AG20443 (cell line): ENCODE data around the gene IL25.
"Not testable (repeated sequence)": the region's sequence is repeated elsewhere in the genome, so short reads cannot be mapped to it uniquely, and the experiment has no call there.

Experiments
- DNase-seq: peaks from one replicate; pipeline ENCODE4 v3.0.0; 2012; ENCODE audit warnings: low spot score, mixed read lengths

The IL25 gene

GRCh38 chr14:23376482-23377197, 4.0 kb downstream of the IL25 start, which contains the start of gene CMTM5:
Gene CMTM5, plus strand, starts transcription at chr14:23377046. Its CDS starts 206 bp downstream, at chr14:23377252.
- no peak for DNase-seq

- DNase-seq, result no peak
Measured at GRCh38 chr14:23377198-23377550, 4.6 kb downstream of the IL25 start.

- no peak for DNase-seq
Measured at GRCh38 chr14:23377573-23378563, 5.3 kb downstream of the IL25 start.

DNA sequence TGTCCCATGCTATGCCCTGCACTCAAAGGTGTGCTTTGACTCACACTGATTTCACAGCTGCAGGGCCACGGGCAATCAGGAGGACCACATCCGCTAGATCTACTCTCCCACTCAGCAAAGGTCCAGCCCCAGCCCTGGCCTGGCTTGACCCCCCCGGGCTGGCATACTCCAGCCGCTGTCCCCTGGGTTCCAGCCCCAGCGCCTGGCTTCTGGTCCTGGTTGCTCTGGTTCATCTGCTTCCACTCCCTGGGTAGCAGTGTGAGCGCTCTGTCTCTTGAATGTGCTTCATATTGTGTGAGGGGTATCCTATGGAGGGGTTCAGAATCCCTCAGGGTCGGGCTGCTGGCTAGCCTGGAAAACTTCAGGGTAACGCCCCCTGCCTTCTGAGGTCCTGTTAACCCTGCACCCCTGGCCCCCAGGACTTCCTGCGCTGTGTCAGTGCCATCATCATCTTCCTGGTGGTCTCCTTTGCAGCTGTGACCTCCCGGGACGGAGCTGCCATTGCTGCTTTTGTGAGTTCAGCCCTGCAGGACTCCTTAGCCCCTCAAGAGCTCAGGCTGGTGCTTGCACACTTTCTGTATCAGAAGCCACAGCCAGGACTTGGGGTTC, 6.1 kb downstream of the IL25 start:
- DNase-seq, result no peak

DNA sequence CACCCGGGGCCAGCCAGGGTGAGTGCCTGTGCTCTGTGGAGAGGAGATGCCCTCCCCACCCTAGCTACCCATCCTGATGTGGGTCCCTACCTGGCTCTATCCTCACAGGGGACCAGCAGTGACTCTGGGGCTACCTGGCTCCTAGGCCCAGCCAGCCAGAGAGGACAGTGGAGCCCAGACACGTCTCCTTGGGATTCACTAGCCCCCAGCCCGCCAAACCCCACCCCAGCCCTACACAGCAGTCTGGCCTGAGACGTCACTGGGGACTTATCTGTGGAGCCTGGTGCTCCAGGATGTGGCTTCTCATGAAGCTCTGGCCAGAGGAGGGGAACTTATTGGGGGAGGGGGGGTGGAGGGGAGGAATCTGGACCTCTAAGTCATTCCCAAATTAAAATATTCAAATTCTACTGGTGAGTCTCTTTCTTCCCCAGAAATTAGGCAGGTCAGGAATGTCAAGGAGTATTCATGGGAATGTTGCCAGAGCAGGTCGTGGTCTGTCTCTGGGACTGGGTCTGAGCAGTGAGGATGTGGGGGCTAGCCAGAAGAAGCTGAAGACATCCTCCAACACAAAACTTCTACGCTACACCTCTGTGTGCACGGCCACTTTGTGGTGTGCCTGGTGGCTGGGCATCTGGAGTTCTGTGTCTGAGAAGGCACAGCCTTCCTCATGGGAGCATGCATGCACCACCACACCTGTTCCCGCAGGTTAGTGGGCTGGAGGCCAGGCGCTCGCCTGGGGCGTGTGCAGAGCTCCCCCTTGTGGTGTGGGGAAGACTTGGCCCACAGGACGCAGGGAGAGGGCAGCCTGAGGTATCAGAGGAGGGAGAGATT, 7.0 kb downstream of the IL25 start:
- DNase-seq, result peak; percentile 80

DNA sequence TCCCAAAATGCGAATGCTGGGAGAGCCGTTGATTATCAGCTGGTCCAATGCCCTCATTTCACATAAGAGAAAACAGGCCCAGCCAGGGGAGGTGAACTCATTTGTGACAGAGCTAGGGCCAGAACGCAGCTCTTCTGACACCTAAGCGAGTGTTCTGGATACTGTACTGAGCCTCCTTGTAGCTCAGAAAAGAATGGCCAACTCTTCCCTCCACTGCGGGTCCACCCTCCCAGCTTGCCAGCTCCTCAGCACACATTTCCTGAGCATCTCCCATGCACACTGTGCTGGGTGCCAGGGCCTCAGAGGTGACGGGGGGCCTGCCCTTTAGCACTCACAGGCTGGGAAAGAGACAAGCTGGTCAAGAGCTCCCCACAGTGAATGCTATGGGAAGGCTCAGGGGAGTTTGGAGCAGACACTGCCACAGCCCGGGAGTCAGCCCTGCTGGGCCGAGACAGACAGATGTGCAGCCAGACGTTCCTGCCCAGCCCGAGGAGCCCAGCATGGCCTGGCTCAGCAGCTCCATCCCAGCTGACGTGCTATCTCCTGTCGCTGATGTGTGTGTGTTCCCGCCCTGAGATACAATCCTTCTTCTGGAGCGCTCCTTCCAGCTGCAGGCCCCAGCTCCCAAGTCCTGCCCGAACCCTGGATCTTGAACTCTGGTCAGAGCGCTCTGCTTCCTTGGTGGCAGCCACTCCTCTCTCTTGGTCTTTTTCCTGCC, 7.7 kb downstream of the IL25 start:
- no peak for DNase-seq

GRCh38 chr14:23380976-23381375, 8.4 kb downstream of the IL25 start:
- DNase-seq, result no peak

- no peak for DNase-seq
Measured at GRCh38 chr14:23381871-23382270, 9.3 kb downstream of the IL25 start.

GRCh38 chr14:23382276-23382675, 9.7 kb downstream of the IL25 start:
- DNase-seq, result no peak

DNA sequence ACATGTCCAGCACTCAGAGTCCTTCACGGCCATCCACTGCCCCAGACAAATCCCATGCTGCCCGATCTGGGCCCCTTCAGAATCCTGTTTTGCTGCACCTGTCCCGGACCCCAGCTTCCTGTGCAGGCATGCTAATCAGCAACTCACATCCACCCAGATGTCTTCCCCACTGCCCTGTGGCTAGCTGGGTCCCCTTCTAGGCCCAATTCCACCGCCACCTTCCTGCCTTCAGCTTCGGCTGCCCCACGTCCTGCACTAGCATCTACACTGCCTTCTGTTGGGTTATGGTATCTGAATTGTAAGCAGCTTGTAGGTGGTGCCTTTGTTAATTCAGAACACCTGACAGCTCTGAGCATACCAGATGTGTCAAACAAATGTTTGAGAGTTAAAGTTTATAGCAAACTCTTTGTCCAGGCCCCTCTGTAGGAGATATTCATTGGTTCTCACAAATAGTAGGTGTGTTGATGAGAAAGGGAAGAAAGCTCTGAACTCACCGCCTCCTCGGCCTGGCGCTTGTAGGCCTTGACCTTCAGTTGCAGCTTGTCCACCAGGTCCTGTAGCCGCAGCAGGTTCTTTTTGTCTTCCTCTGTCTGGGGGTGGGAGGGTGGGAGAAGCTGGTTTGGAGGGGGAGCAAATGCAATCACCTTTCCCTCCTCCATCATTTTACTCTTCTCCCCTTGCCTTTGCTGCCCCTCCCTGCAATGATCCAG, 10.3 kb downstream of the IL25 start:
- DNase-seq, result no peak

DNA sequence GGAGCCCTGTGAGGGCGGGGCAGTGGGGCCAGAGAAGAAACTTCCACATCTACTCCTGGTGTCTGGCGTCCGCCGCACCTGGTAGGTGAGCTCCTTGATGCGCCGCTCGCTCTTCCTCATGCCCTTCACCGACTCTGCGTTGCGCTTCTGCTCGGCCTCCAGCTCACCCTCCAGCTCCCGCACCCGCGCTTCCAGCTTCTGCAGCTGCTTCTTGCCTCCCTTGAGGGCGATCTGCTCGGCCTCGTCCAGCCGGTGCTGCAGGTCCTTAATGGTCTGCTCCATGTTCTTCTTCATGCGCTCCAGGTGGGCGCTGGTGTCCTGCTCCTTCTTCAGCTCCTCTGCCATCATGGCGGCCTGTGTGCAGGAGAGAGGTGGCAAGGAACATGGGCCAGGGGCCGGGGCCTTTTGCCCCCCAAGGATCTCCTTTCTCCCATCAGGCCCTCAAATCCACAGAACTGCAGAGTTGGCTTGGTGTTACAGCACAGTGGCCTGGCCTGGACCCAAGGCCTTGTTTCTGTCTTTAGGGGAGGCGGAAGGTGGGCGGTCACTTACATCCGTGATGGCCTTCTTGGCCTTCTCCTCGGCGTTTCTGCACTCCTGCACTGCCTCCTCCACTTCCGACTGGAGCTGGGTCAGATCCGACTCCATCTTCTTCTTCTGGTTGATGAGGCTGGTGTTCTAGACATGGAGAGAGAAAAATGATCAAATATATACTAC, 11.9 kb downstream of the IL25 start:
- no peak for DNase-seq

- no peak for DNase-seq
Measured at GRCh38 chr14:23385244-23385641, 12.6 kb downstream of the IL25 start.

GRCh38 chr14:23385642-23386265, 13.1 kb downstream of the IL25 start:
- no peak for DNase-seq

- not testable (repeated sequence) for DNase-seq
Measured at GRCh38 chr14:23386266-23386657, 13.7 kb downstream of the IL25 start.

DNA sequence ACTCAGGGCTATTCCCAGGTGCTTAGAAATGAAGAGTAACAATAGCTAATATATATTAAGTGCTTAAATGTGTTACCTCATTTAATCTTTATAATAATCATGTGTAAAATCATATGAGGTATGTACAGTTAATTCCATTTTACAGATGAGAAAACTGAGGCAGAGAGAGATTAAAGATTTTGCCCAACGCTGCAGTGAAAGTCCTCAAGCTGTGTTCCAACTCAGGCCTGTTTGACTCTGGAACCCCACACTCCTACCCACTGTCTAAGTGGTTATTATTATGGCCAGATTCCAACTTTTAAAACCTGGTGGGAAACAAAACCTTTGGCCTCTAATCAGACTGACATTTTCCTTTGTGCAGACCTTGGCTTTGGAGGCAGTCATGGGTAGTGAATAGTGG, 14.4 kb downstream of the IL25 start:
- DNase-seq, result no peak

DNA sequence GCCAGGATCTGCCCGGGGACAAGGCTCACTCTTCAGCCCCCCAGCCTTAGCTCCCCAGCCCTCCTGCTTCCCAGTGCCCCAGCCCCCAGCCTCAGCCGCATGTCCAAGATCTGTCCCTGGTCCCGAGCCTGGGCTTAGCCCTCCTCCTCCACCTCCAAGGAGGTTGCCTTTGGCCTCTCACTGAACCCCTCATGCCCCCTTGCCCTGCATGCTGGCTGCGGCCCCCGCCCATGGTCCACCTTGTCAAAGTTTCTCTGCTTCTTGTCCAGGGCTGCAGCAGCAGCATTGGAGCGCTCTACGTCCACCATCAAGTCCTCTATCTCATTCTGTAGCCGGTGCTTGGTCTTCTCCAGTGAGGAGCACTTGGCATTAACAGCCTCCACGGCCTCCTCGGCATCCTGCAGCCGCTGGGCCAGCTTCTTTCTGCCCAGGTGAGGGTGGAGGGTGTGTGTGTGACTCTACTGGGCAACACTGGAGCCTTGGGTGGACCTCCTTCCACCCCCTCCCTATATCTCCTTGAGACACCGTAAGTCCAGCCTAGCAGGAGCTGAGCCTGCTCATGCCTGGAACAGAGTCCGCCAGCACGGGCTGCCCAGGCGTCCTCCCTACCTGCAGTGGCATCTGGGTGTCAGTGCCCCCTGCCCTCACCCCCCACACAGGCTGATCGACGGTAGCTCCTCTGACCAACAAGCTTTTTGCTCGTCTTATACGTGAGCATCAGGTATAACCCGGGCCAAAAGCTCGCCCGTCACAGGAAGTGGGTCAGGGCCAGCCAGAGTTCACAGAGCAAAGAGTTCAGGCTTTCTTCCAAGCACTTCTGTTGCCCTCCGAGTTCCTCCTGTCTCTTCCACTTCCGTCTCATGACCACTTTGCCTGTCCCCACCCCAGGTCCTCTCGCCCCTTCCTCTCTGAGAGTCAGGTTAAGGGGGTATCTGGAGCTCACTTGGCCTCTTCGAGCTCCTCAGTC, 15.6 kb downstream of the IL25 start:
- DNase-seq, result no peak

GRCh38 chr14:23388996-23389395, 16.4 kb downstream of the IL25 start:
- DNase-seq, result no peak

DNA sequence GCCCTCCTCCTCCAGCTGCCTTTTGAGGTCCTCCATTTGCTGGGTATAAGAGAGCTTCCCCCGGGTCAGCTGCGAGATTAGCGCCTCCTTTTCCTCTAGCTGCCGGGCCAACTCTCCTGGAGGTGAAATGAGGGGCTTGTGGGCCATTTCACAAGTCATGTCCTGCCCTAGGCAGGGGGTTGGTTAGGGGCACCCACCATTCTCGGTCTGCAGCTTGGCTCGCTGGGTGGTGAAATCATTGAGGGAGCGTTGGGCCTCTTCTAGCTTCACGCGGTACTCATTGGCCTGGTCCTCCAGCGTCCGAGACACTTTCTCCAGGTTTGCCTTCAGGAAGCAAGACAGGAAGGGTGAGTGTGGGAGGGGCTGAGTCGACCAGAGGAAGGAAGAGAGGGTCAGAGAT, 16.8 kb downstream of the IL25 start:
- DNase-seq, result no peak
